Activated naive CD4-positive, alpha-beta T cell treated with anti-CD3 and anti-CD28 coated beads for 36 hours (primary cell): ENCODE measurements around the gene SPACA7. TPM values are rescaled to one million over a fixed set of nuclear protein-coding genes. Genes with fewer than 3 reads are reported as not detected.

Experiments
- CTCF ChIA-PET: fragments of 350-600 bp; sonication (Branson Sonifier 250); formaldehyde crosslinking; loops from one replicate; lab custom pipeline; 2021; ENCODE audit warnings: antibody characterized with exemption; lab: Charles Lee
- DNase-seq: peaks from one replicate; pipeline ENCODE4 v3.0.0-alpha.2; 2020
- H3K27ac Mint-ChIP-seq: one replicate; pipeline ENCODE4 v1.8.0; 2021; ENCODE audit warnings: mild to moderate bottlenecking, mixed read lengths
- H3K27me3 Mint-ChIP-seq: one replicate; pipeline ENCODE4 v1.8.0; 2021; ENCODE audit warnings: low read depth, mixed read lengths
- H3K36me3 Mint-ChIP-seq: one replicate; pipeline ENCODE4 v1.8.0; 2021; ENCODE audit warnings: low read depth, mixed read lengths
- H3K4me1 Mint-ChIP-seq: one replicate; pipeline ENCODE4 v1.8.0; 2021; ENCODE audit warnings: low read depth, mixed read lengths
- H3K4me3 Mint-ChIP-seq: one replicate; pipeline ENCODE4 v1.8.0; 2021; ENCODE audit warnings: mild to moderate bottlenecking, moderate library complexity, mixed read lengths
- H3K9me3 Mint-ChIP-seq: one replicate; pipeline ENCODE4 v1.8.0; 2021; ENCODE audit warnings: mixed read lengths
- intact Hi-C: fragments of 100-400 bp; cut with micrococcal nuclease; formaldehyde crosslinking; loops from one replicate; pipeline ENCODE4 v1.15.1; 2023
- total RNA-seq, 2 experiments: library from RNA; stranded (reverse); gene quantifications; one replicate each; pipeline ENCODE4 v1.2.3, GENCODE V29; 2021

The SPACA7 gene
- total RNA-seq, 2 experiments from 2014 or later: not detected

DNA sequence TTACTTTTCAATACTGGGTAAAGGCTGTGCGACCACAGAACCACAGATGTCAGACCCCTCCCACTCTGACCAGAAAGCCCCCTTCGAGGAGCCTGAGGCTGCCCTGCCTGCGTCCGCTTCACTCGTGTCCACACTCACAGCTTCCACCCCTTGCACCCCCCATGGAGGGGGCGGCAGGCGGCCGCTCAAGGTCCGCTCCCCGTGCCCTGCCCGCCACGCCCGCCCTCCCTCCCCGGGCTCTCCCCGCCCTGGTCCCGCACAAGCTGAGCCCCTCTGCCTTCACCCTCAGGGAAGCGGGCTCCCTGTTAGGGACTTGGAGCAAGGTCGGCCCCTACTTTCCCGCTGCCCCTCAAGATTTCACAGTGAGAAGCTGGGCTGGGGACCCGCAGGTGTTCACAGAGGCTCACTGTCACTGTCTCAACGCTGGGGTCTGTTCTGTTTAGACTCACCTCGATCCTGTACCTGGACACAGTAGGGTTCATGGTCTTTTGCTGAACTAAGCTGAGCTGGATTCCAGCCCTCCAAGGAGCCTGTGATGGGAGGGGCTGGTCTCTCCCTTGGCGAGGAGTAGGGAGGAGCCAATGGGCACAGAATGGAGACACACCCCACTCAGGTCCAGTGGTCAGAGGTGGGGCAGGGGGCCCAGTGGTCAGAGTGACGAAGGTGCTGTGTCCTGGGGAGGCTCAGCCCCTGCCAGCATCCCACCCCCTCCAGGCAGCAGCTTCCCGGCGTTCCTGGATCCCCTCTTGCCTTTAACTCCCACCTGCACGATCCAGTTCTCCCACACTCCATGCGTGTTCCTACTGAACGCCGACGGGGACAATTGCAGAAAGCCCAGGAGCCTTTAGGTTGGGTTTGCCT, 69.5 kb downstream of the SPACA7 start:
- peaks cover 14% of the 10 kb centered on the region for H3K27me3 Mint-ChIP-seq
- intact Hi-C loops: no loop called here
- no peak for DNase-seq
- H3K9me3 Mint-ChIP-seq: no peaks in the 10 kb centered on the region
- H3K4me1 Mint-ChIP-seq: no peaks in the 10 kb centered on the region
- no peaks in the 10 kb centered on the region for H3K36me3 Mint-ChIP-seq
- no peak overlapping the region for H3K4me3 Mint-ChIP-seq
- CTCF ChIA-PET: interaction anchor here (0.6 to 0.9 kb wide), 3 partner anchors 127 to 1374 kb away, joined by 3 to 4 read pairs (median 3); no protein-coding TSS in a partner anchor
- no peak overlapping the region for H3K27ac Mint-ChIP-seq

DNA sequence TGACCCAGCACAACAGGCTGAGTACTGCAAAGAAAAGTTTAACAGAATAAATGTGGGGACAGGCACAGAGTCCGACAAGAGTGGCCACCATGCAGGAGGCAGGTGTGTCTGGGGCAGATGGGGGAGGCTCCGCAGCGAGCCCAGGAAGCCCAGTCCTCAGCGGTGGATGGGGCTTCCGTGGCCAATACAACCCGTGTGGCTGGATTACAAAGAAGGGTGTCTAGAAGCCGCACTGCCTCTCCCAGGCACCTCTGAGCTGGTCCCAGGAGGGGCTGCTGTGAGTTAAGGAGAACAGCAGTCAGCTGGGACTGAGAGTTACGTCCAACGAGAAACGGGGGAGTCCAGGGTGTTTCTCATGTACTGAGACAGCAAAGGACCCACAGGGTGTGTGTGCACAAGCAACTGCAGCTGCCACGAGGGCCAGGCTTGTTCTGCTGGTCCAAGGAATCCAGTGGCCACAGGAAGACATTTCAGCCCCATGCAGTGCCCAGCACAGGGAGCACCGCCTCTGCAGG, 70.2 kb downstream of the SPACA7 start:
- intact Hi-C loops: no loop called here
- no peak for DNase-seq

DNA sequence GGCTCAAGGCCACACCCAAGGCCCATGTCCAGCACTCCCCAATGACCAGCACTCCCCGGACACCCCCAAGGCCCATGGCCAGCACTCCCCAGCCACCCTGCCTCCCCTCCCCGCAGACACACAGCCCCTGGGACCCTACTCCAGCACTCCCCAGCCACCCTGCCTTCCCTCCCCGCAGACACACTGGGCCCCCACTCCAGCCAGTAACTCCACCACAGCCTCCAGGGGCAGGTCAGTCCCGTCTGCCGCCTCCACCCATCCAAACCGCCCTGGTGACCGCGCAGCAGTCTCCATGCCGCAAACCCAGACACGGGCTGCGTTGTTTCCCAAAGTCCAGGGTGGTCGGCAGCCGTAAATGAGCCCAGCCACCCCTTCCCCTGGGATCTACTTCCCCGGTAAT, 70.7 kb downstream of the SPACA7 start:
- no peaks in the 10 kb centered on the region for H3K36me3 Mint-ChIP-seq
- CTCF ChIA-PET: interaction anchor here (0.8 kb wide), 1 partner anchor 1375 kb away, joined by 4 read pairs; no protein-coding TSS in a partner anchor
- DNase-seq: no peak
- intact Hi-C loops: no loop called here
- H3K4me1 Mint-ChIP-seq: no peaks in the 10 kb centered on the region
- no peaks in the 10 kb centered on the region for H3K9me3 Mint-ChIP-seq
- H3K27ac Mint-ChIP-seq: no peak overlapping the region
- no peak overlapping the region for H3K4me3 Mint-ChIP-seq
- H3K27me3 Mint-ChIP-seq: peaks cover 18% of the 10 kb centered on the region

More for the DNA sequence above, 70.2 kb downstream of the SPACA7 start:
- Mint-ChIP-seq H3K27ac (no peak overlapping the region), H3K36me3 (no peaks in the 10 kb centered on the region), H3K4me3 (no peak overlapping the region), H3K9me3 (no peaks in the 10 kb centered on the region), H3K27me3 (peaks cover 18% of the 10 kb centered on the region), H3K4me1 (no peaks in the 10 kb centered on the region)
- CTCF ChIA-PET: interaction anchor here (0.8 to 0.9 kb wide), 2 partner anchors 160 to 1374 kb away, joined by 3 to 4 read pairs; no protein-coding TSS in a partner anchor

DNA sequence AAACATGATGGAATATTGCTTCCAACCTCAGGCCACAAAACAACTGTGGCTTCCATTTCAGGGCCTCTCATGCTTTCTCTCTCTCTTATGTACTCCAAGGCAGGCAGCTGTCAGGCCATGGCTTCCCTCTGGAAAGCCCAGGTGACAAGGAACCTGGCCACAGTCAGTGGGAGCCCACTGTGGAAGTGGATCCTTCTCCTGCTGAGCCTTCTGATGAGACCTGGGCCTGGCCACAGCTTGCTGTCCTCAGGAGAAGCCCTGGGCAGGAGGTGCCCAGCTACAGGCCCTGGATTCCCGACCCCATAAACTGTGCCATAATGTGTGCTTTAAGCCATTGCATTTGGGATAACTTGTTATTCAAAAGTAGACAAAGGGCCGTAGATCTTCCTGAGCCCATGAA, 71.2 kb downstream of the SPACA7 start:
- Mint-ChIP-seq H3K27ac (no peak overlapping the region), H3K36me3 (no peaks in the 10 kb centered on the region), H3K9me3 (no peaks in the 10 kb centered on the region), H3K4me3 (no peak overlapping the region), H3K27me3 (peaks cover 18% of the 10 kb centered on the region), H3K4me1 (no peaks in the 10 kb centered on the region)
- DNase-seq: no peak
- intact Hi-C loops: no loop called here
- CTCF ChIA-PET: no interaction called here

DNA sequence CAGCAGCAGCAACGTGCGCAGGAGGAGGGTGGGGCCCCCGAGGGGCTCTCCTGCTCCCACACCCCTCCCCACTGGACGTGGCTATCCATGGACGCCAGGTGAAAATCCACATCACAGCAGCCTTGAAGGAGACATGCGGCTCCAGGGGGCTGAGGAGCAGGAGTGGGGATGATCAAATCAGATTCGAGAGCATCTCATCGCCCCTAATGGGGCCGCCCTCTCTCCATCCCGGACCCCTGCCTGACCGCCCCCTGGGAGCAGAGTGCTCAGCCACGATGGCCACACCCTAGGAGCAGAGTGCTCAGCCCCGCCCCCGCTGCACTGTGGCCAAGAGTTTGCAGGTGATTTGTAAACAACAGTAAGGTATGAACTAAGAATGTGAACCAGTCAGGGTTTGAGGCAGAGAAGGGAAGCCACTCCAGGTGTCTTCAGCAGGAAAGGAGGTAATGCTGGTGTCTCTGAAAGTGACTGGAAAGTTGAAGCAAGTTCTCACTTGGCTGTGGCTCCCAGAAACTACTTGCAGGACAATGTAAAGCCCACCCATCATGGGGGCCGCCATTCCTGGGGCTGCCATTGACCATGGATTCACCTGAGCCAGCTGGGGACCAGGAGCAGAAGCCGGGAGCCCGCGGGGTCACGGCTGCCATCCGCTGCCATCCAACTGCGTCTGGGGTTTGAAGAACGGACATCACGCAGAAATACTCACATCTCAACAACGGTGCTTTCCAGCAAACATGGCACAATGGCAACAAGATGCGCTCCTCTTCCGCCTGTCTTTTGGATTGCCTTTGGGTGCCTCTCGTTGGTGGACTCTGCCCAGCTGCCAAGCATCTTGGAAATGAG, 71.8 kb downstream of the SPACA7 start:
- intact Hi-C loops: no loop called here
- no peak overlapping the region for H3K27ac Mint-ChIP-seq
- H3K9me3 Mint-ChIP-seq: no peaks in the 10 kb centered on the region
- peaks cover 18% of the 10 kb centered on the region for H3K27me3 Mint-ChIP-seq
- no peaks in the 10 kb centered on the region for H3K36me3 Mint-ChIP-seq
- CTCF ChIA-PET: no interaction called here
- no peak overlapping the region for H3K4me3 Mint-ChIP-seq
- H3K4me1 Mint-ChIP-seq: no peaks in the 10 kb centered on the region
- no peak for DNase-seq

DNA sequence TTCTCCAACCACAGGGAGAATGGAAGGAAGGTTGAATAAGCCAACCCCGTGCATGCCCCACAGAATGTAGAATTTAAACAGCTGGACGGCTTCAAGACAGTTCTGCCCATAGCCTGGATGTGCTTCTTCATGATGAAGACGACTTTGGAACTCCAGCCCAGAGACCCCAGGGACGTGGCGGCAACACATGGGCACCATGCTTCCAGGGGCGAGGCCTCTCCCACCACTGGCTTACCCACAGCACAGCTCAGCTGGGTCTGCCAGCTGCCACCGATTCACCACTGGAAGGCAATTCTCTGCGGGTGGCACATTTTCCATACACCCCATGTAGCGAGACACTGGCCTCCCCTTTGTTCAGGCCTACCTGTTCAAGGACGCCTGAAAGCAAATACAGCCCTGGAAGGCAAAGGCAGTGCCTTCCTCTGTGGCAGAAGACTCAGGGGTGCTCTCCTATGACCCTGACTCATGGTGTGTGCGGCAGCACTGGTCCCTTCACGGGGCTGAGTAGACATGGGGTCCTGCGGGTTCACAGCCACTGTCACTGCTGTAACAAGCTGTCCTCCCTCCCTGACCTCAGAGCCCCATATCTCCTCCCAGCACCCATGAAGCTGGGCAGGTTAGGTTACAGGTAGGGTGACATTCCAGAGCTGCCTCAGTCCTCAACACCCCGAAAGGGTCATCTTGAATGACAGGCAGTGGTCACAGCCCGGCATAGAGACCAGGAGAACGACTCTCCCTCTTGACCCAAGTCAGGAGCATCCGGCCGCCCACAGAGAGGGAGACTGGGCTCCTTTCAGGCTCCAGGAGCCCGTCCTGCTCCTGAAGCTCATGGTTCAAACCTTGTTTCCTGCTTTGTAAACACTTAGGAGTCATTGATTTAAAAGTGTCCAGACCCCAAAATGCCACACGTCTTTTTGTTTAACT, 72.7 kb downstream of the SPACA7 start:
- H3K36me3 Mint-ChIP-seq: no peaks in the 10 kb centered on the region
- H3K4me1 Mint-ChIP-seq: no peaks in the 10 kb centered on the region
- H3K27me3 Mint-ChIP-seq: peaks cover 9% of the 10 kb centered on the region
- no peak for DNase-seq
- no peak overlapping the region for H3K27ac Mint-ChIP-seq
- no peak overlapping the region for H3K4me3 Mint-ChIP-seq
- intact Hi-C loops: no loop called here
- H3K9me3 Mint-ChIP-seq: no peaks in the 10 kb centered on the region
- CTCF ChIA-PET: no interaction called here

DNA sequence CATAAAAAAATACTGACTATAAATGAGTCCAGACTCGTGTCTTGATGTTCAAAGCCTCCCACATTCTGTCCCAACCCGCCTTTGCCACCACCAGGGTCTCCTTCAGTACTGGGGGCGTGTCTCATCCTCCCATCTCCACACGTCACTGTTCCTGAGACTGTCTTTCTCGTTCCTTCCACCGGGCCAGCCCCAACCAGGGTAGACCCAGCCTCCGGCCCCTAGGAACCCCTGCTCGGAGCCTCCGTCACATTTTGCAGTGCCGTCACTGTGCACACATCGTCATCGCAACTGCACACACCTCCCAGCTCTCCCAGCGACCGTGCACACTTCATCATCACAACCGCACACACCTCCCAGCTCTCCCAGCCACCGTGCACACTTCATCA, 73.4 kb downstream of the SPACA7 start:
- Mint-ChIP-seq H3K36me3 (no peaks in the 10 kb centered on the region), H3K4me3 (no peak overlapping the region), H3K4me1 (no peaks in the 10 kb centered on the region), H3K9me3 (no peaks in the 10 kb centered on the region), H3K27ac (no peak overlapping the region), H3K27me3 (peaks cover 6% of the 10 kb centered on the region)
- no peak for DNase-seq
- CTCF ChIA-PET: no interaction called here
- intact Hi-C loops: no loop called here

DNA sequence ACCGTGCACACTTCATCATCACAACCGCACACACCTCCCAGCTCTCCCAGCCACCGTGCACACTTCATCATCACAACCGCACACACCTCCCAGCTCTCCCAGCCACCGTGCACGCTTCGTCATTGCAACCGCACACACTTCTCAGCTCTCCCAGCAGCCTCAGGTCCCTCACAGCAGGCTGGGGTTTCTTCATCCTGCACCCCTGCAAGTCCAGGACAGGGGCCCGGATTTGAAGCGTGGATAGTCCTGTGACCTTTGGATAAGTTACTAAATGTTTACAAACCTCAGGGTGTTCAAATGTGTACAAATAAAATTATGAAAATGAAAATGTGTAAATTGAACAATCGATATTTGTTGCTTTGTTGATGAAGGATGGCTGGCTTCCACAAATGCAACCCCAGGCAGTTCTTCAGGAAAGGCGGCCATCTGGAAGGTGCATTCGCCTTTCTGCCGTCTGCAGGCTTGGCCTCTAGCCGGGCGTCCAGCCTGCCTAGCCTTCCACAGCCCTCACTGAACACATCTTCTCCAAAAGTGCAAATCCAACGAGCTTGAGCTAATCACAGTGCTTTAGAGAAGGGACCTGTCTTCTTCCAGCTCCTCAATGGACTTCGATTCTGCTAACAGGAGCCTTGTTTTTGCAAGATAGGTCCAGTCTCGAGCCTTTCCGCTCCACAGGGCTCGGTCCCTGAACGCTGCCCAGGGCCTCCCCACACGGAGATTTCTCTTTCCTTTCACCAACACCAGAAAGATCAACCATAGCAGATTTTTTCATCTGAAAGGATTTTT, 74.2 kb downstream of the SPACA7 start:
- no peaks in the 10 kb centered on the region for H3K4me1 Mint-ChIP-seq
- H3K9me3 Mint-ChIP-seq: no peaks in the 10 kb centered on the region
- H3K27me3 Mint-ChIP-seq: peaks cover 4% of the 10 kb centered on the region
- H3K27ac Mint-ChIP-seq: no peak overlapping the region
- H3K36me3 Mint-ChIP-seq: no peaks in the 10 kb centered on the region
- intact Hi-C loops: no loop called here
- CTCF ChIA-PET: no interaction called here
- H3K4me3 Mint-ChIP-seq: no peak overlapping the region
- no peak for DNase-seq

DNA sequence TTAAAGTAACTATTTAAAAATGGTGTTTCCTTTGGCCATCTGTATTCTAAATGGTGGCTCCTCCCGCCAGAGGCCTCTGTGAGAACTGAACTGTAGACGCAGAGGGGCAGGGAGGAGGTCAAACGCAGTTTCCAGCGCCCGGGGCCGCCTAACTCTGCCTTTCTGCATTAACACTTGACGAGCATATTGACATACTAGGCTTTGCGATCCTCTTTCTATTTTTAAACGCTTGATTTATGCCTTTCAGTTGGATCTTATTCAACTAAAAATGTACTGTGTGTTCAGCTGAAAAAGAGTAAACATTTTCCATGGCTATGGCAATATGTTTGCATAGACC, 74.7 kb downstream of the SPACA7 start:
- Mint-ChIP-seq H3K27me3 (peaks cover 4% of the 10 kb centered on the region), H3K4me1 (no peaks in the 10 kb centered on the region)
- CTCF ChIA-PET: no interaction called here

DNA sequence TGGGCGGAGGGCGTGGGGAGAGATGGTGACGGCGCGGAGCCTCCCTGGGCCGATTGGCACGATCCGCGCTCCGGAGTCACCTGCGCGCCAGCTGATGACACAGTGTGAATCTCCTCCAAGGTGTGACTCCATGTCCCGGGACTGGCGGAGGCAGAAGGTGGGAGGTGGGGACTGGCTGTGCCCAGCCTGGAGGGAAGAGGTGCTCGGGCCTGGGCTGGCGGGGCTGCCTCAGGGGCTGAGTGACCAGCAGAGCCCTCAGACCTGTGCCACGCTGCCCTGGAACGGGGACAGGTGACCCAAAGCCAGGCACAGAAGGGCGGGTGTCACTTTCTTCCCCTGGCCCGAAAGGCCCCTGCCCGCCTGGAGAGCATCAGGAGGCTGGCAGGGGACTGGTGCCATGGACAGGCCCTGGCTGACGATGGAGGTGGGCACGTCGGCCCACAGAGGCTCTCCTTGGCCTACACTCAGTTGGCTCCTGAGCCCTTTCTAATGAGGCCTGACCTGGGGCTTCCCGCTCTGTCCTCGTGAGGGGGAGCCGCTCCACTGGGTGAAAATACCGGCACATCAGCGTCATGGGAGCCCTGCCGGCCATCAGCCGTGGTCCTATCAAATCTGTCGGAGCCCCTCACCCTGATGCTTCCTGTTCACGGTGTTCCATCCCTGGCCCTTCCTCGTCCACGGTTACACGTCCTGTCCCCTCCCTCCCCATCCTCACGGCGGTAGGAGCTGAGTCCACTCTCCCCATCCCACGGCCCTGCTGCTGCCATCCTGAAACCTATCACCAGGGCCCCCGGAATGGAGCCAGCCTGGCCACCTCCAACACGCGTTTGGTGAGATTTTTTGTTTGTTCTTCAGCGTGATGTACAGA, 75.6 kb downstream of the SPACA7 start:
- H3K27me3 Mint-ChIP-seq: peaks cover 4% of the 10 kb centered on the region
- H3K9me3 Mint-ChIP-seq: no peaks in the 10 kb centered on the region
- intact Hi-C loops: no loop called here
- H3K27ac Mint-ChIP-seq: no peak overlapping the region
- CTCF ChIA-PET: no interaction called here
- no peak for DNase-seq
- no peaks in the 10 kb centered on the region for H3K36me3 Mint-ChIP-seq
- no peaks in the 10 kb centered on the region for H3K4me1 Mint-ChIP-seq
- no peak overlapping the region for H3K4me3 Mint-ChIP-seq

More for the DNA sequence above, 74.7 kb downstream of the SPACA7 start:
- Mint-ChIP-seq H3K36me3 (no peaks in the 10 kb centered on the region), H3K4me3 (no peak overlapping the region), H3K27ac (no peak overlapping the region), H3K9me3 (no peaks in the 10 kb centered on the region)
- intact Hi-C loops: no loop called here
- DNase-seq: no peak
